Activated naive CD4-positive, alpha-beta T cell treated with anti-CD3 and anti-CD28 coated beads, Interleukin-2, amount 10 ng/mL, durations not matched to agents 5 hours and 36 hours (primary cell): ENCODE results near the gene DNTT. TPM values are rescaled to one million over a fixed set of nuclear protein-coding genes. Genes with fewer than 3 reads are reported as not detected.

Experiments
- total RNA-seq, 2 experiments: library from RNA; stranded (reverse); gene quantifications; one replicate each; pipeline ENCODE4 v1.2.3, GENCODE V29; 2021

The DNTT gene
- total RNA-seq: not detected

GRCh38 chr10:96304230-96304629 is at the start of gene DNTT:
DNTT (plus strand) TSS chr10:96304434; CDS start chr10:96304498, 64 bp downstream.

GRCh38 chr10:96271016-96271815 is 33.0 kb upstream of the DNTT start, which contains the start of gene BLNK:
BLNK (minus strand) TSS chr10:96271569; CDS start chr10:96271398, 171 bp downstream.

GRCh38 chr10:96358851-96359540 is 54.8 kb downstream of the DNTT start, which contains the start of gene OPALIN:
OPALIN (minus strand) TSS chr10:96359002; CDS start chr10:96358896, 106 bp downstream.

Other genes starting within 250 kb of the DNTT start
- gene ZNF518A, start 174.1 kb upstream of the DNTT start, total RNA-seq: 10 to 100 TPM; 18.3 to 18.7 TPM
- gene BLNK, start 32.9 kb upstream of the DNTT start, total RNA-seq: not detected
- gene OPALIN, start 54.6 kb downstream of the DNTT start, total RNA-seq: not detected
- gene TLL2, start 209.5 kb downstream of the DNTT start, total RNA-seq: not detected